Adrenal gland (tissue), 5 donors: ENCODE measurements around the gene DAPP1.

Experiments used
- CTCF ChIP-seq, 6 experiments: fragments of 450-650 bp in 4 of 6; fragments of 200-600 bp in 2 of 6; sonication (generic) in 1 of 6; IDR thresholded peaks; 1 replicate in 5 of 6; 2 replicates in 1 of 6; pipeline versions ENCODE4 v1.5.1 to v1.8.0; 2016 to 2021; ENCODE audit warnings: antibody characterized with exemption in 6 of 6, mild to moderate bottlenecking in 2 of 6, moderate library complexity in 1 of 6
- POLR2A ChIP-seq, 2 donors: fragments of 450-650 bp; IDR thresholded peaks; one replicate each; pipeline ENCODE4 v1.6.1; 2017; ENCODE audit warnings: antibody characterized with exemption in 2 of 2, mild to moderate bottlenecking in 2 of 2, moderate library complexity in 1 of 2
- donor health status: DM: no; HTN: no; CAD: no.

- TF ChIP-seq CTCF (IDR thresholded peaks at IDR 0.05) (no peak), POLR2A (IDR thresholded peaks at IDR 0.05) (no peak)
Observed at GRCh38 chr4:99826016-99826415, 9.4 kb downstream of the DAPP1 start.
